ENCODE measurements around the gene ASF1A.

GRCh38 chr6:118860880-118861279 is 33.1 kb upstream of the ASF1A start:
- TF ChIP-seq CTCF (IDR thresholded peaks at IDR 0.05; ENCODE audit: poor library complexity) (no peak), EZH2phosphoT487 (IDR thresholded peaks at IDR 0.05; ENCODE audit: low read depth, severe bottlenecking, unreplicated experiment) (no peak)

Data from hepatocyte (in vitro differentiated cells).